Skeletal muscle satellite cell (primary cell): ENCODE data around the gene ACOX3.

Source experiments
- H3K27me3 ChIP-seq: 2 replicates; pipeline ENCODE4 v1.7.0; 2013; ENCODE audit warnings: low read length; ENCODE audit not compliant: control insufficient read depth, insufficient read depth
- H3K36me3 ChIP-seq: 2 replicates; pipeline ENCODE4 v1.7.0; 2013; ENCODE audit warnings: mild to moderate bottlenecking, control low read depth, low read length; ENCODE audit not compliant: insufficient read depth
- H3K4me1 ChIP-seq: 2 replicates; pipeline ENCODE4 v1.7.0; 2013; ENCODE audit warnings: low read length; ENCODE audit not compliant: control insufficient read depth, insufficient read depth
- H3K4me2 ChIP-seq: 2 replicates; pipeline ENCODE4 v1.7.0; 2013; ENCODE audit warnings: mild to moderate bottlenecking, low read length
- H3K4me3 ChIP-seq: 2 replicates; pipeline ENCODE4 v1.7.0; 2013; ENCODE audit warnings: low read length
- H3K9ac ChIP-seq: 2 replicates; pipeline ENCODE4 v1.7.0; 2013; ENCODE audit warnings: mild to moderate bottlenecking, low read depth, low read length, moderate library complexity
- H3K9me3 ChIP-seq: replicated peaks from 2 replicates; pipeline ENCODE4 v1.7.0; 2013; ENCODE audit warnings: mild to moderate bottlenecking, control low read depth, low read length

Gene ACOX3

GRCh38 chr4:8365353-8365752 is 75.2 kb downstream of the ACOX3 start:
- Histone ChIP-seq H3K4me3 (no peak overlapping the region), H3K9me3 (no peaks in the 10 kb centered on the region), H3K4me1 (no peaks in the 10 kb centered on the region), H3K4me2 (no peak overlapping the region), H3K27me3 (no peaks in the 10 kb centered on the region), H3K9ac (no peak overlapping the region), H3K36me3 (peaks cover 7% of the 10 kb centered on the region)

GRCh38 chr4:8364848-8365350 is 75.6 kb downstream of the ACOX3 start:
- Histone ChIP-seq H3K9ac (no peak overlapping the region), H3K27me3 (no peaks in the 10 kb centered on the region), H3K36me3 (peaks cover 7% of the 10 kb centered on the region), H3K9me3 (no peaks in the 10 kb centered on the region), H3K4me3 (no peak overlapping the region), H3K4me1 (no peaks in the 10 kb centered on the region), H3K4me2 (no peak overlapping the region)

DNA sequence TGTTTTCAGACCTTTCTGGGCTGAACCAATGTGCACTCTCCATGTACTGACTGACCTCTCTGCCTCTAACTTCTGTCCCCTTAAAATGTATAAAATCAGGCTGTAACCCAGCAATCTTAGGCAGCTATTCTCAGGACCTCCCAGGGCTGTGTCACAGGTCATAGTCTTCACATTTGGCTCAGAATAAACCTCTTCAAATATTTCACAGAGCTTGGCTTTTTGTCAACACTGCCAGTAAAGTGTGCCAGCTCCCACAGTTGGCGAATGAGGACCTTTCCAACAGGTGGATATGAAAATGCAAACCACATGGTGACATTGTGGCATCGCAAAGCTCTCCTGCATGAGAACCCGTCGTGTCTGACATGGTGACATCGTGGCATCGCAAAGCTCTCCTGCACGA is 76.4 kb downstream of the ACOX3 start:
- H3K36me3 ChIP-seq: peaks cover 7% of the 10 kb centered on the region
- H3K9ac ChIP-seq: no peak overlapping the region
- no peak overlapping the region for H3K4me3 ChIP-seq
- H3K27me3 ChIP-seq: no peaks in the 10 kb centered on the region
- no peaks in the 10 kb centered on the region for H3K9me3 ChIP-seq
- no peaks in the 10 kb centered on the region for H3K4me1 ChIP-seq
- no peak overlapping the region for H3K4me2 ChIP-seq

DNA sequence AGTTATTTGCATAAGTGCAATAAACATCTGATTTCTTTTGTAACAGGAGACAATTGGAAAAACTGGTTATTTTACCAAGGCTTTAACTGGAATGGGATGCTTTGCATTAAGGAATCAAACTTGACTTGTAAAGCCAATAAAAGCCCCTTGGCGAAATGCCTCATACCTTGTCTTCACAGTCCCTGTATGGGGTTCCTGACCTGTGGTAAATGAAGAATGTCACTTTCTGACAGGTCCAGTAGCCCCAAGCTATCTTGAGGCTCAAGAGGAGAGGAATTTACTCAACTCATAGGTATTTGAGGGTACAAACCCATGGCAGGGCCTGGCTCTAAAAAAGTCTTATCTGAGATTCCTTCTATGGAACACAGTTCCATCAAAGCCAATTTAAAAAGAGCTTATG is 78.0 kb downstream of the ACOX3 start:
- Histone ChIP-seq H3K9ac (no peak overlapping the region), H3K9me3 (no peaks in the 10 kb centered on the region), H3K36me3 (peaks cover 7% of the 10 kb centered on the region), H3K4me3 (no peak overlapping the region), H3K4me2 (no peak overlapping the region), H3K4me1 (no peaks in the 10 kb centered on the region), H3K27me3 (no peaks in the 10 kb centered on the region)

GRCh38 chr4:8359193-8359592 is 81.3 kb downstream of the ACOX3 start:
- Histone ChIP-seq H3K36me3 (no peaks in the 10 kb centered on the region), H3K4me2 (no peak overlapping the region), H3K27me3 (peaks cover 8% of the 10 kb centered on the region), H3K4me3 (no peak overlapping the region), H3K9me3 (no peaks in the 10 kb centered on the region), H3K4me1 (no peaks in the 10 kb centered on the region), H3K9ac (no peak overlapping the region)

GRCh38 chr4:8356856-8357255 is 83.7 kb downstream of the ACOX3 start:
- Histone ChIP-seq H3K4me3 (no peak overlapping the region), H3K4me2 (no peak overlapping the region), H3K36me3 (no peaks in the 10 kb centered on the region), H3K27me3 (peaks cover 8% of the 10 kb centered on the region), H3K9ac (no peak overlapping the region), H3K9me3 (no peaks in the 10 kb centered on the region), H3K4me1 (peaks cover 17% of the 10 kb centered on the region)

DNA sequence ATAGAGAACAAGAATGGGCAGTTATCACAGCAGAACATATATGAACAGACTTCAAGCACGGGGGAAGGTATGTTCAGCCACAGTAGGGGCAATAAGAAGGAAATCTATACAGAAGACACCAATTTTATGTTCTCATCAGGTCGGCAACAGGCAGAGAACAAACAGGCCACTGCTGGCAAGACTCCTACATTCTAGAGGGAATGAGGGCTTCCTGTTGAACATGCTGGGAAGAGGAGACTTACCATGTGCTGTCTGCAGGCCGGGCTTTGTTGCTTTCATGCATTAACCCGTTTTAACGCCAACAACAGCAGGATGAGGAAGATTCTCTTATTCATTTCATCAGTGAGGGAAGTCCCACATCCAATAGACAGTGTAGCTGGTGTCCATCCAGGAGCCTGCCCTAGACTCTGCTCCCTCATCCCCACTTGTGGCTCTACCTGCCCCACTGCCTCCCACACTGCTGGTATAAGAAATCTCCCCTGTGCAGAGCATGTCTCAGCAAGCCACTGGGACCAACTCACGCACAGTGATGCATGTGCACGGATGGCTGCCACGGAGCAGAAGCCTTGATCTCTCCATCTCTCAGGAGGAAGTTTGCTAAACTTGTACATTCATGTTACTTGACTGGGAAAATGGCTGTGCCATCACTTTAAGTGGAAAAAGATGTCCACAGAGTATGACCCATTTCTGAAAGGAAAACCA is 84.5 kb downstream of the ACOX3 start:
- Histone ChIP-seq H3K9ac (no peak overlapping the region), H3K4me1 (peaks cover 21% of the 10 kb centered on the region), H3K36me3 (no peaks in the 10 kb centered on the region), H3K4me2 (no peak overlapping the region), H3K9me3 (no peaks in the 10 kb centered on the region), H3K27me3 (peaks cover 8% of the 10 kb centered on the region), H3K4me3 (no peak overlapping the region)

- H3K4me1 ChIP-seq: peaks cover 21% of the 10 kb centered on the region
- H3K9me3 ChIP-seq: no peaks in the 10 kb centered on the region
Measured at GRCh38 chr4:8355306-8355705, 85.2 kb downstream of the ACOX3 start.

GRCh38 chr4:8353912-8354453 is 86.5 kb downstream of the ACOX3 start:
- H3K4me1 ChIP-seq: peaks cover 21% of the 10 kb centered on the region
- H3K4me3 ChIP-seq: no peak overlapping the region
- H3K9ac ChIP-seq: no peak overlapping the region
- H3K9me3 ChIP-seq: no peaks in the 10 kb centered on the region
- peak overlapping the region; percentile 49 for H3K4me2 ChIP-seq
- H3K36me3 ChIP-seq: no peaks in the 10 kb centered on the region
- H3K27me3 ChIP-seq: peaks cover 15% of the 10 kb centered on the region

More at GRCh38 chr4:8355306-8355705, 85.2 kb downstream of the ACOX3 start:
- no peaks in the 10 kb centered on the region for H3K36me3 ChIP-seq
- peaks cover 8% of the 10 kb centered on the region for H3K27me3 ChIP-seq
- no peak overlapping the region for H3K4me3 ChIP-seq
- no peak overlapping the region for H3K9ac ChIP-seq
- H3K4me2 ChIP-seq: no peak overlapping the region

- Histone ChIP-seq H3K4me3 (no peak overlapping the region), H3K9me3 (no peaks in the 10 kb centered on the region), H3K27me3 (peaks cover 15% of the 10 kb centered on the region), H3K4me1 (peaks cover 21% of the 10 kb centered on the region), H3K4me2 (no peak overlapping the region), H3K36me3 (no peaks in the 10 kb centered on the region), H3K9ac (no peak overlapping the region)
Measured at GRCh38 chr4:8353158-8353669, 87.3 kb downstream of the ACOX3 start.

GRCh38 chr4:8352368-8353157 is 88.0 kb downstream of the ACOX3 start:
- Histone ChIP-seq H3K4me1 (peaks cover 21% of the 10 kb centered on the region), H3K9ac (no peak overlapping the region), H3K4me3 (no peak overlapping the region), H3K9me3 (no peaks in the 10 kb centered on the region), H3K4me2 (peak overlapping the region; percentile 30), H3K36me3 (no peaks in the 10 kb centered on the region), H3K27me3 (peaks cover 22% of the 10 kb centered on the region)
